ES-I3 (cell line): Measurements from ENCODE around the gene GNA12.

Source experiments
- H3K36me3 ChIP-seq: 2 replicates; pipeline ENCODE4 v1.6.1; 2013; ENCODE audit warnings: mild to moderate bottlenecking, low read length, control low read depth, moderate library complexity; ENCODE audit not compliant: insufficient read depth
- H3K4me1 ChIP-seq: 2 replicates; pipeline ENCODE4 v1.6.1; 2013; ENCODE audit warnings: mild to moderate bottlenecking, control low read depth, low read length; ENCODE audit not compliant: insufficient read depth
- H3K9ac ChIP-seq: 2 replicates; pipeline ENCODE4 v1.6.1; 2013; ENCODE audit warnings: low read depth, mild to moderate bottlenecking, low read length, moderate library complexity
- H3K9me3 ChIP-seq: 2 replicates; pipeline ENCODE4 v1.6.1; 2013; ENCODE audit warnings: mild to moderate bottlenecking, low read length, moderate library complexity; ENCODE audit not compliant: control insufficient read depth, insufficient read depth

The GNA12 gene

GRCh38 chr7:2710286-2710655 lies 133.8 kb downstream of the GNA12 start:
- no peak overlapping the region for H3K9ac ChIP-seq

GRCh38 chr7:2709553-2710285 lies 134.4 kb downstream of the GNA12 start:
- H3K9ac ChIP-seq = no peak overlapping the region
- H3K9me3 ChIP-seq = no peaks in the 10 kb centered on the region
- no peaks in the 10 kb centered on the region; the same call in 1 of the 2 replicates for H3K4me1 ChIP-seq
- no peaks in the 10 kb centered on the region for H3K36me3 ChIP-seq

More at GRCh38 chr7:2710286-2710655, 133.8 kb downstream of the GNA12 start:
- Histone ChIP-seq H3K4me1 (no peaks in the 10 kb centered on the region; the same call in 1 of the 2 replicates), H3K36me3 (no peaks in the 10 kb centered on the region), H3K9me3 (no peaks in the 10 kb centered on the region)

- Histone ChIP-seq H3K9ac (no peak overlapping the region), H3K36me3 (no peaks in the 10 kb centered on the region), H3K9me3 (no peaks in the 10 kb centered on the region), H3K4me1 (no peaks in the 10 kb centered on the region; the same call in 1 of the 2 replicates)
Observed at GRCh38 chr7:2708547-2709310, 135.4 kb downstream of the GNA12 start.

GRCh38 chr7:2708041-2708440 lies 136.1 kb downstream of the GNA12 start:
- no peaks in the 10 kb centered on the region for H3K36me3 ChIP-seq
- no peak overlapping the region for H3K9ac ChIP-seq
- no peaks in the 10 kb centered on the region; the same call in 1 of the 2 replicates for H3K4me1 ChIP-seq
- no peaks in the 10 kb centered on the region for H3K9me3 ChIP-seq

- Histone ChIP-seq H3K4me1 (no peaks in the 10 kb centered on the region; the same call in 1 of the 2 replicates), H3K9me3 (no peaks in the 10 kb centered on the region), H3K9ac (no peak overlapping the region), H3K36me3 (no peaks in the 10 kb centered on the region)
Observed at GRCh38 chr7:2707481-2707880, 136.6 kb downstream of the GNA12 start.

- no peaks in the 10 kb centered on the region; the same call in 1 of the 2 replicates for H3K4me1 ChIP-seq
- H3K9me3 ChIP-seq = no peaks in the 10 kb centered on the region
- H3K36me3 ChIP-seq = no peaks in the 10 kb centered on the region
- H3K9ac ChIP-seq = no peak overlapping the region
Observed at GRCh38 chr7:2706685-2707126, 137.4 kb downstream of the GNA12 start.

- Histone ChIP-seq H3K36me3 (no peaks in the 10 kb centered on the region), H3K9ac (no peak overlapping the region), H3K9me3 (no peaks in the 10 kb centered on the region), H3K4me1 (no peaks in the 10 kb centered on the region; the same call in 1 of the 2 replicates)
Observed at GRCh38 chr7:2705371-2706096, 138.6 kb downstream of the GNA12 start.

- H3K4me1 ChIP-seq = no peaks in the 10 kb centered on the region; the same call in 1 of the 2 replicates
- H3K36me3 ChIP-seq = no peaks in the 10 kb centered on the region
- no peaks in the 10 kb centered on the region for H3K9me3 ChIP-seq
- no peak overlapping the region for H3K9ac ChIP-seq
Observed at GRCh38 chr7:2702594-2702957, 141.5 kb downstream of the GNA12 start.

GRCh38 chr7:2701832-2702593 lies 142.1 kb downstream of the GNA12 start:
- Histone ChIP-seq H3K9ac (no peak overlapping the region), H3K9me3 (no peaks in the 10 kb centered on the region), H3K36me3 (no peaks in the 10 kb centered on the region), H3K4me1 (no peaks in the 10 kb centered on the region)

- no peaks in the 10 kb centered on the region for H3K4me1 ChIP-seq
- H3K36me3 ChIP-seq = no peaks in the 10 kb centered on the region
- H3K9me3 ChIP-seq = no peaks in the 10 kb centered on the region
- no peak overlapping the region for H3K9ac ChIP-seq
Observed at GRCh38 chr7:2701424-2701823, 142.7 kb downstream of the GNA12 start.

- Histone ChIP-seq H3K4me1 (no peaks in the 10 kb centered on the region), H3K9me3 (no peaks in the 10 kb centered on the region), H3K36me3 (no peaks in the 10 kb centered on the region), H3K9ac (no peak overlapping the region)
Observed at GRCh38 chr7:2700141-2700850, 143.8 kb downstream of the GNA12 start.

GRCh38 chr7:2699289-2699620 lies 144.9 kb downstream of the GNA12 start:
- no peak overlapping the region for H3K9ac ChIP-seq

GRCh38 chr7:2698581-2699288 lies 145.4 kb downstream of the GNA12 start:
- Histone ChIP-seq H3K9me3 (no peaks in the 10 kb centered on the region), H3K36me3 (no peaks in the 10 kb centered on the region), H3K9ac (no peak overlapping the region), H3K4me1 (no peaks in the 10 kb centered on the region; the same call in 1 of the 2 replicates)

More at GRCh38 chr7:2699289-2699620, 144.9 kb downstream of the GNA12 start:
- no peaks in the 10 kb centered on the region for H3K36me3 ChIP-seq
- no peaks in the 10 kb centered on the region for H3K4me1 ChIP-seq
- no peaks in the 10 kb centered on the region for H3K9me3 ChIP-seq
